ENCODE measurements around the gene ATXN7L1. TPM values are rescaled to one million over a fixed set of nuclear protein-coding genes. Genes with fewer than 3 reads are reported as not detected.

The ATXN7L1 gene
- total RNA-seq, 4 donors from 2014 or later, result 5.9 to 21.2 (median 7.7) TPM

DNA sequence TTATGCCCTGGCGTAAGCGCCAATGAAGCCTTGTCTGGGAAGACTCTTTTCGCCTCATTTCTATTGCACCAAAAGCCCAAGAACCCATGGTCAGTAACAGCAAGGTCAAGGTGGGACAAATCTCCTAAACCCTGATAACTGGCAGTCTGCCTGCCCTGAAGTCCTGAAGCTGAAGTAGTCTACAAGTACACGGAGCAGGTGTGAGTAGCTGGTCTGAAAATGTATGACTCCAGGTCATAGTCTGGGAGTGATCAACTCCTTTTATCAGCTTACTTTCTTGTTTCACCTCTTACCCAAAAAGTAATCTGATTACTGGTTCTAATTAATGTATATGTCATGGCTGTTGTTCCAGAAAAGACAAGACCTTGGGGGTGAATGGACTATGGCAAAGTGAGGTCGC lies 187.8 kb downstream of the ATXN7L1 start:
- WGBS, 2 donors (ENCODE audit: low coverage in 1 of 2), result 85 to 100% methylated on average over 1 to 4 of the region's 5 CpGs
- H3K9me3 ChIP-seq, result no peaks in the 10 kb centered on the region
- no peaks in the 10 kb centered on the region for H3K36me3 ChIP-seq
- H3K4me1 ChIP-seq, result peaks cover 0 to 33% (median 10%) of the 10 kb centered on the region in 3 donors
- no peak overlapping the region for H3K4me3 ChIP-seq
- H3K27me3 ChIP-seq, result no peaks in the 10 kb centered on the region
- H3K27ac ChIP-seq, result no peak overlapping the region
- TF ChIP-seq POLR2A (IDR thresholded peaks at IDR 0.05) (no peak), POLR2AphosphoS5 (IDR thresholded peaks at IDR 0.05) (no peak), EP300 (IDR thresholded peaks at IDR 0.05) (no peak)
- TF ChIP-seq, protein P1, sequence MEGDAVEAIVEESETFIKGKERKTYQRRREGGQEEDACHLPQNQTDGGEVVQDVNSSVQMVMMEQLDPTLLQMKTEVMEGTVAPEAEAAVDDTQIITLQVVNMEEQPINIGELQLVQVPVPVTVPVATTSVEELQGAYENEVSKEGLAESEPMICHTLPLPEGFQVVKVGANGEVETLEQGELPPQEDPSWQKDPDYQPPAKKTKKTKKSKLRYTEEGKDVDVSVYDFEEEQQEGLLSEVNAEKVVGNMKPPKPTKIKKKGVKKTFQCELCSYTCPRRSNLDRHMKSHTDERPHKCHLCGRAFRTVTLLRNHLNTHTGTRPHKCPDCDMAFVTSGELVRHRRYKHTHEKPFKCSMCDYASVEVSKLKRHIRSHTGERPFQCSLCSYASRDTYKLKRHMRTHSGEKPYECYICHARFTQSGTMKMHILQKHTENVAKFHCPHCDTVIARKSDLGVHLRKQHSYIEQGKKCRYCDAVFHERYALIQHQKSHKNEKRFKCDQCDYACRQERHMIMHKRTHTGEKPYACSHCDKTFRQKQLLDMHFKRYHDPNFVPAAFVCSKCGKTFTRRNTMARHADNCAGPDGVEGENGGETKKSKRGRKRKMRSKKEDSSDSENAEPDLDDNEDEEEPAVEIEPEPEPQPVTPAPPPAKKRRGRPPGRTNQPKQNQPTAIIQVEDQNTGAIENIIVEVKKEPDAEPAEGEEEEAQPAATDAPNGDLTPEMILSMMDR (IDR thresholded peaks at IDR 0.05), result no peak
- no peak for ATAC-seq

DNA sequence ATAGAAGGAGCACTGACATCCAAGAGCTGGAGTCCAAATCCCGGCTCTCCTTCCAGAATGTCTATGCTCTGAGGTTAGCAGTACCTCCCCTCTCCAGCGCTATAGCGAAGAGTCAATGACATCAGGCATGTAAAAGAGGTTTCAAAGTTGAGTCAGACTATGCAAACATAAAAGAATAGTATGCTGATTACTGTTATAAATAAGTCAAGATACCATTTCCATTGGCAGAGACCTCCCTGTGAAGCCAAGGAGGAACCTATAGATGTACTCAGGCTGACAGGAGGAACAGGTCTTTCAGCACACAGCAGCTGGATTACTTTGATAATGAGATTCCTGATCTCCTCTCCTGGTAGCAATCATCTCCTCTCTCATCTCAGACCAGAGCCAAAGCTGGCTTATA lies 191.2 kb downstream of the ATXN7L1 start:
- Histone ChIP-seq H3K36me3 (no peaks in the 10 kb centered on the region), H3K27ac (no peak overlapping the region), H3K9me3 (no peaks in the 10 kb centered on the region), H3K4me1 (peaks cover 0 to 36% (median 0%) of the 10 kb centered on the region in 3 donors), H3K27me3 (no peaks in the 10 kb centered on the region), H3K4me3 (no peak overlapping the region)
- no peak for ATAC-seq
- TF ChIP-seq POLR2AphosphoS5 (IDR thresholded peaks at IDR 0.05) (no peak), EP300 (IDR thresholded peaks at IDR 0.05) (no peak), POLR2A (IDR thresholded peaks at IDR 0.05) (no peak)
- TF ChIP-seq, protein P1 (IDR thresholded peaks at IDR 0.05), result no peak
- WGBS, 2 donors (ENCODE audit: low coverage in 1 of 2), result 97 to 100% methylated on average over 3 of the region's 3 CpGs

DNA sequence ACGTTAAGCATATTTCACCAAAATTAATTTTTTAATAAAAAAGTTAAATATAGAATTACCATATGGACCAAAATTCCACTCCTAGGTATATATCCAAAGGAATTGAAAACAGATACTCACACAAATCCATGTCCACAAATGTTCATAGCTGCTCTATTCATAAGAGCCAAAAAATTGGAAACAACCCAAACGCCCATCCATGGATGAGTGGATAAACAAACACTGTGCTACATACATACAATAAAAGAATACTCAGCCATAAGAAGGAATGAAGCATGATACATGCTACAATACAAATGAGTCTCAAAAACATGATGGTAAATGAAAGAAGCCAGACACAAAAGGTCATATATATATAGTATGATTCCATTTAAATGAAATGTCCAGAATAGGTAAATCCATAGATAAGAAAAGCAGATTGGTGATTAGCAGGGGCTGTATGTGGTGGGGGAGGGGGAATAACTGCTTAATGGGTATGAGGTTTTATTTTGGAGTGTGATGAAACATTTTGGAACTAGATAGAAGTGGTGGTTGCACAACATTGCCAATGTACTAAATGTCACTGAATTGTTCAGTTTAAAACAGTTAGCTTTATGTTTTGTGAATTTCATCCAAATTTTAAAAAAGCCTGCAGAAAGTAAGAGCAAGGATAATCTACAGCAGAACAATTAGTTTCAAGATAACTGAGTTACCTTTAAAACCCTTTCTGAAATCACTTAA lies 193.9 kb downstream of the ATXN7L1 start:
- Histone ChIP-seq H3K9me3 (no peaks in the 10 kb centered on the region), H3K27me3 (no peaks in the 10 kb centered on the region), H3K4me1 (peaks cover 0 to 50% (median 14%) of the 10 kb centered on the region in 3 donors), H3K36me3 (no peaks in the 10 kb centered on the region), H3K27ac (no peak overlapping the region), H3K4me3 (no peak overlapping the region)
- TF ChIP-seq POLR2AphosphoS5 (IDR thresholded peaks at IDR 0.05), result peak; percentile 69
- no peak for TF ChIP-seq EP300 (IDR thresholded peaks at IDR 0.05)
- TF ChIP-seq, protein P1 (IDR thresholded peaks at IDR 0.05), result no peak
- 27 to 64% methylated on average over 2 of the region's 2 CpGs for WGBS, 2 donors (ENCODE audit: low coverage in 1 of 2)
- ATAC-seq, result no peak

DNA sequence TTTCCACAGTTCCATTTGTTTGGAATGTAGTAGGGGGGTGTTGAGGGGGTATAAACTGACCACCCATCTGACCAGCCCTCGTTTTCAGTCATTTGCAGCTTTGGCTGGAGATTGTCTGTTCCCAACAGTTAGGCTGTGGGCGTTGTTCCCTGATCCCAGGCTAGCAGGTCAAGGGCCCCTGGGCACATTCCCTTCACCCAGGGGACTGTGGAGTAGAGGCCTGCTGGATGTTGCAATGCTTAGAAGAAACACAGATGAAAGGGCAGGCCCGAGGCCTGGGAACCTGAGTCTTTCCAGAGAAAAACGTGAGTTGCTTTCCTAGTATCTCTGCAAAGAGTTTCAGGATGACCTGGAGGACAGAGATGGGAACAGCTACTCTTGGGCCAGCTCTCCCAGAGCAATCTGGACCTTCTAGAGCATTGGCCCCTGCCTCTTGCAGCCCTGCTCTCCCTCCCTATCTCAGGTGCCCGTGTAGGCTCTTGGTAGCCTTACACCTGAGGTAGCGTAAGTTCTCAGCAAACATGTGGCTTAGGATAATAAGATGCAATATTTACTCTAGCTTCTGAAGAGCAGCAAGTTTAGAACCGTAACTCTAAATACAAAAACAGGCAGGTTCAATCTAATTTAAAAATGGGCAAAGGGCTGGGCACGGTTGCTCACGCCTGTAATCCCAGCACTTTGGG lies 195.8 kb downstream of the ATXN7L1 start:
- H3K36me3 ChIP-seq, result no peaks in the 10 kb centered on the region
- TF ChIP-seq POLR2AphosphoS5 (IDR thresholded peaks at IDR 0.05), result peak; percentile 52
- TF ChIP-seq, protein P1 (IDR thresholded peaks at IDR 0.05), result no peak
- 75 to 100% methylated on average over 3 to 4 of the region's 9 CpGs for WGBS, 2 donors (ENCODE audit: low coverage in 1 of 2)
- no peaks in the 10 kb centered on the region for H3K27me3 ChIP-seq
- no peaks in the 10 kb centered on the region for H3K9me3 ChIP-seq
- H3K4me1 ChIP-seq, result peaks cover 0 to 68% (median 18%) of the 10 kb centered on the region in 3 donors
- H3K4me3 ChIP-seq, result no peak overlapping the region
- peak overlapping the region in 3 of 4 donors; percentile 64 to 87 (median 84) for H3K27ac ChIP-seq
- peak; percentile 23 for ATAC-seq

All from gastroesophageal sphincter (tissue), 4 donors.